GM19438 (cell line): ENCODE results near the gene SMAP1.

Experiments
- ATAC-seq: cut with Tn5 transposase; IDR thresholded peaks from one replicate; pipeline ENCODE4 v1.9.1; 2021; ENCODE audit warnings: low read depth; ENCODE audit not compliant: unreplicated experiment

SMAP1 gene

DNA sequence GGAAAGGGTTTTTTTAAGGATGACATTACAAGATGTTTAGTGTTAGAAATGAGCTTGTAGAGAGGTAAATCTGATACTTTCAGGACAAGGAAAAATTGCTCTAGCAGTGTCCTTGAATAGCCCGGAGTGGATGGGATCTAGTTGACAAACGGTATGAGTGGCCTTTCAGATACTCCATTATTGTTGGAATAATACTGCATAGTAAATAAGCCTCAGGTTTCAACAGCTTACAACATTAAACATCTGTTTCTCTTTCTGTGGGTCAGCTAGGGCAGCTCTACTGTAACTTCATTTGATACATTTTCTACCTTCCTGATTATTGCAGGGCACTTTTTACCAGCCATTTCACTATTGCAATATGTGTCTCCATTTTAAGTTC is 171.2 kb downstream of the SMAP1 start:
- no peak for ATAC-seq

DNA sequence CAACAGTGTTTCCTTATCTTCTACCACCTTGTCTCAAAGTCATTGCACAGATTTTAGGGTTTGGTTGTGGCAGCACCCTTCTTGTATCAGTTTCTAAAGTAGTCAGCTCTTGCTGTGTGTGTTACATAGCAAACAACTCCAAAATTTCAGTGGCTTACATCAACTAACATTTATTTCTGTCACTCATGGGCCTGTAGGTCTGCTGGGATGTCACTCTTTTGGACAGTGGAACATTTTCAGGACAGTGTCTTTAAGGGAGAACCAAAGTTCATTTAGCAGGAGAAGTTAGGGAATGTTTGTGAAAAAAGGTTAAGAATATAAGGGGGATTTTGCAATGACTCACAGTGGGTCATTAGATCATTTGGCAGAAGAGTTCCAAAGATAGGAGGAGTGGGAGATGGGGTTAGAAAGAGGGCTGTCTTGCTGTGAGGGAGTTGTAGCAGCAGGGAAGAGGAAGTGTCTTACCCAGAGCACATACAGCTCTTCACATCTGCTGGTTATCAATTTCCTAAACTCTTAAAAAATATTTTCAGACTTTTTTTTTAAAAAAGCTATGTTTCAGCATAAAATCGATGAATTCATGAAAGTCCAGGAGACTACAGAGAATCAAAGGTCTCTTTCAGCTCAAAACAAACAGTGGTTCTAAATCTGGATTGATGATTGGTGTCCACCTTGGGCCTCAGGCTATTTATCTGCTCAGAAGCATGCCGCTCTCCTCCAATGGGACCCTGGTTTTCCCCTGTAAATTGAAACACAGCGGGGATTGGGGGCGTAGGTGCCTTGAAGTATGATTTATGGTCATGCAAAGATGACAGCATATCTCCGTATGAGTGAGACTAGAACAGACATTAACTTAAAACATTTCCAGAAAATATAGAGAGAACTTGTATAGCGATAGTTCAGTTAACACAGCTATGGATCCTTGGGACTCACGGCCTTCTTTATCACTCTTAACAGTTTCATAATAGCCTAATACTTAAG is 171.9 kb downstream of the SMAP1 start:
- no peak for ATAC-seq

DNA sequence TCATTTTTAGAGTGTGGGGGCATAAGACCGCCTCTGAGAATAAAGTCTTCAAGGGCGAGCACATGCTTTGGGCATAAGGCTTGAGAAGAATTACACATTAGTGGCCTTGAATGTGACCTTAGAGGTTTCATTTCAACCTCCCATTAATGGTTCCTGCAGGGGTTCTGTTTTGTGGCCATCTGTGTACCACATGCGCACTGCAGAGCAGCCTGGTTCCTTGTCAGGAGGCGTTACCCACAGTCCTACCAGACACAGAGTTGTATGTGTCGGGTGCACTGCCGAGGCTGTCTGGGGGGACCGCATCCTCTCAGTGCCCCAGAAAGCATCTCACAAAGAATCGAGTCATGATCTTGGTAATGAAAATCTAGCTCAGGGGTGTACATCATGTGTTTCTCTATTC is 173.4 kb downstream of the SMAP1 start:
- ATAC-seq = no peak

DNA sequence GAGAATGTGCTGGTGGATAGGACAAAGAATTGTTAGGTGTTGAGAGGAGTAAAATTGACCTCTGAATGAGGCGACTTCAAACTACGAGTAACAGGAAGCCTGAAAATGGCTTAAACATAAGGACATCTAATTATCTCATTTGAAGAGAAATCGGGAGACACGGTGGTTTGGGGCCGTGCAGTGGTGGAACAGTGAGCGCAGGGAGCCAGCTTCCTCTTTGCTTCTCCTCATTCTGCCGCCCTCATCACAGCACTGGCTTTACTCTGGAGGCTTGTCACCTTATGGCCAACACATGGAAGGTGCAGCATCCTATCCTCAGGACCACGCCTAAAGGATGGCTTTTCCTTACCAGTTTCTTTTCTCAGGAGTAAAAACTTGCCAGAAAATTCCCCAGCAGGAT is 174.9 kb downstream of the SMAP1 start:
- ATAC-seq = no peak

DNA sequence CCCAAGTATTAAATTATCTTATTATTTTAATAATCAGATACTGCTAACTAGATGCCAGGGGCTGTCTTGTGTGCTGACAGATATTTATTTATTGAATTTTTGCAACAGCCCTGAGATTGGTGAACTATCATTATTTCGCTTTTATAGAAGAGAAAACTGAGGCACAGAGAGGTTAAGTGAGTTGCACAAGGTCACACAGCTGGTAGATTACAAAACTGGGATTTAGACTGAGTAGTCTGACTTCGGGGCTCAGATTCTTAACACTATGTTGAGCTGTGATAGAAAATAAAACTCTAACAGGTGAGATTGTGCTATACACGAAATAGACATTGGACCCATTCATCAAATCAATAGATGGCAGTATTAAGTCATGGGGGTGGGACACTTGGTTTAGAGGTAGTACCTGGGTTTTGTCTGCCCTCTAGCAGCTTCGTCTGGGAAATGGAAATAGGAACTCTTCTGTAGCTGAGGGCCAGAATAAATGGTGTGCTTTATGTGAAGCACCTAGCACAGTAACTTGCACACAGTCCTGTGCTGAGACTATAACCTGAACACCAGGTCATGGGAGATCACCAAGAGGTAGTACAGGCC is 175.7 kb downstream of the SMAP1 start:
- no peak for ATAC-seq

DNA sequence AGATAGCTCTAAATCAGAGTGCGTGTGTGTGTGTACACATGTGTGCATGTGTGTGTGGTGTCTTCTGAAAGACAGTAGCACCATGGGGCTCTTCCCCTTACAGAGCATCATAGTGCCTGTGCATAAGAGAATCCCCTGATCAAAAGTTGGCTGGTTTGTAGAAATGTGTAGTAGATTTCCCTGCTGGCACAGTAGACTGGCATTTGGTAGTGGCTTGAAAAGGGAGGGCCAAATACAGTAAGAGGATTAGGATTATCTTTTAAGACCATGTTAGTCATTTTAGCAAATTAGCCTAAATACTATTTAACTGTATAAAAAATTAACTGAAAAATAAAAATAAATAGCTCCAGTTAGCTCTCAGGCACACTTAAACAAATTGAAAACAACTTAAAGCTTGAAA is 176.6 kb downstream of the SMAP1 start:
- ATAC-seq = no peak

DNA sequence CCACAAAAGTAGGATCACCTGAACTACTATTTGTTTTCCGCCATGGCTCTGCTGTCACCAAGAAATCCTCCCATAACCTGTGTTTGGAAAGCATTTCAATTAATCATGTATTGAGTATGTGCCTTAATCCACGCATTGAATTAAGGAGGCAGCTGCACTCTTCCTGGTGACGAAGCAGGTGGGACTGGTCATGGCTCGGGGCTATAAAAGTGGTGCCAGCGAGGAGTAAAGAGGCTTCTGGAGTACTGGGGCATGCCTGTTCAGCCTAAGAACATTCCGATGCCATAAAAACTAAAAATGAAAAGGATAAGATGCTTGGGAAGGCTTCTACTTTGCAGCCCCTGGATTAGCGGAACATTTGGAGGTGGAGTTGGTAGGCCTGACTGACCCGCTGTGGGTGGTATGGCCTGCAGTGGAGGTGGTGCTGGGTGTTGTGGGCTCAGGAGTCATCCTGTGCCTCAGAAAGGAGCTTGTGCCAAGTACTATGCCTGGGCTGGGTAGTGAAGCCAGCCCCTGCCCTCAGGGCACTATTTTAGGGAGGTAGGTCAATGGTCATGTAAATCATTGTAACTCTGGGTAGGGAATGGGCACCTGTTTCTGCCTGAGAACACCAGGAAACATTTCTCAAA is 178.6 kb downstream of the SMAP1 start:
- no peak for ATAC-seq

DNA sequence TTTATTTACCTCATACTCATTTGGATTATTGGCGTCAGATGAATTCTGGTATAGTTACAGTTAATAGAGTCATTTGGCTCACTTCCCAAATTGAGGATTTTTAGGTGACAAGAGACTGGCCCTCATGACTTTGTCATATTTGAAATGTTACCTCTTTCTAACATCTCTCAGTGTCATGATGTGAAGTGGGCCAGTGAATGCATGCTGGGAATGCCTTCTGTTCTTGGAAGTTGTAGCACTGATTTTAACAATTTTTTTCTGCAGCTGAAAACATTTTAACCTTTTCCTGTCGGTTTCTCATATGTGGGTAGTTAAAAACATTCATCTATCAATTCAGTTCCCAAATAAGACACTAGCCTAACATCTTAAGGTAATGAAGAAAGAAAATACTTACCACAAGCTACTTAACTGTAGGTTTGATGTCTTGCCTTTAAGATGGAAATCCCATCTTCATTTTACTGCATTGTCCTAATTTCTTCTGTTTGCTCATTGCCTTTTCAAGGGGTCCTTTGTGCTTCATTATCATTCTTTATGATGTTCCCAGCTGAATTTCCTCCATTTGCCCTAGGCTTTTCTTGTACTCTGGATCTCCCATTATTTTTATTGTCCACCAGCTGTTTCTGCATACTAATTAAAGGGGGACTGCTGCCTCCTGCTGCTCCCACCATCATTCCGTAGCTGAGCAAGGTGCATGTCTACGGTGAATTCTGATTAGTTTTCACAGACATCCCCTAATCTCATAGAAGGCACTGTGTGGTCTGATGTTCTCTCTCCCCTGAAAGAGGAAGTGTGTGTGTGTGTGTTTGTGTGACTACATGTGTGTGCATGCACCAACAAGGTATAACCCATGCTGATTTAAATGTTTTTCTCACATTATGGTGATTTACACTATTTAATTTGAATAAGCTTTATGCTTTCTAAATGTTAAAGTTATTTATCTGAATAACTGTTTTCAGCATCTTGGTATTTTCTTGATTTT is 179.7 kb downstream of the SMAP1 start:
- no peak for ATAC-seq

DNA sequence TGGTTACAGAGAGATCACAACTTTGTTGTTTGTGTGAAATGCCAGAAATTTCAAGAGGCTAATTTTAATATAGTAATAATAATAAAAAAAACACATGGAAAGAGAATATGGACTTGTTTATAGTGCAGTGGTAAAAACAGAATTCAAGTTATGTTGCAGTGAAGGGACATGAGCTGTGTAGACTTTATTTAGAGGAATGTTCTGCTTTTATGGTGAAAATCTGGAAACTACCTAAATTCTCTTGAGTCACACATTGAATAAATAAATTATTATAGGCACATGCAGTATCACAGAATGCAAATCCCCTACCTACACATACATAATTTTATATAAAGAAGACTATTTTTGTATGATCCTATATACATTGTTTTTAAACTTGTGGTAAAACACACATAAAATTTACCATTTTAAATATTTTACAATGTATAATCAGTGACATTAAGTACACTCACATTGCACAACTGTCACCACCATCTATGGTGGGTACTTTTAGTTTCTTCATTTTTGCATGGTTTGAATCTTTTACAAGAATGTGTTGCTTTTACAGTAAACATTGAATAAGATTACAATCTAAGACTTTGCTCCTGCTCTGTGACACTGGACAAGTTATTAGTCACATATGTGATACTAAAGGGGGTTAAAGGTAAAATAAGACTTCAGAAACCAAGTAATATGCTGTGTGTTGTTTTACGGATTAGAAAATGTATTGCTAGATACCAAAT is 181.8 kb downstream of the SMAP1 start:
- no peak for ATAC-seq

DNA sequence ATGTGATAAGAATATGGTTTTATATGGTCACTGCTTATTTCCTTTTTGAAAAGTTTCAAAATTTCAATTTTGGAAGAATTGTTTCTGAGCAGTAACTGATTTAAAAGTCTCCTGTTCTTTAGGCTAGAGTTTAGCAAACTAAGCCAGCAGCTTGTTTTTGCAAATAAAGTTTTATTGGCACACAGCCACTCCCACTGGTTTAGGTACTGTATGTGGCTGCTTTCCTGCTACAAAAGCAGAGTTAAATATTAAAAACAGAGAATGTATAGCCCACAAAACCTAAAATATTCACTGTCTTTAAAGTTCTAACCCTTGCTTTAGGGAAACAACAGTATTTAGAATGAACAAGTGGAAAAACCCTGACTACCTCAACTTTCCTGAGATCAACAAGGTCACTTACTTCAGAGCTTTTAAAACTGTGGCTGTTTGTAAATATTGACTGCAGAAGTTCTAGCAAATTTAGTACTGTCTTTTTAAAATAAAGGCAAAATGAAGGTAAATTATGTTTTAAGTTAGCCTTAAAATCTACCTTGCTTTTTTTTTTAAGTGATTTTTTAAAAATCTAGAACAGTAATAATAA is 185.1 kb downstream of the SMAP1 start:
- no peak for ATAC-seq

DNA sequence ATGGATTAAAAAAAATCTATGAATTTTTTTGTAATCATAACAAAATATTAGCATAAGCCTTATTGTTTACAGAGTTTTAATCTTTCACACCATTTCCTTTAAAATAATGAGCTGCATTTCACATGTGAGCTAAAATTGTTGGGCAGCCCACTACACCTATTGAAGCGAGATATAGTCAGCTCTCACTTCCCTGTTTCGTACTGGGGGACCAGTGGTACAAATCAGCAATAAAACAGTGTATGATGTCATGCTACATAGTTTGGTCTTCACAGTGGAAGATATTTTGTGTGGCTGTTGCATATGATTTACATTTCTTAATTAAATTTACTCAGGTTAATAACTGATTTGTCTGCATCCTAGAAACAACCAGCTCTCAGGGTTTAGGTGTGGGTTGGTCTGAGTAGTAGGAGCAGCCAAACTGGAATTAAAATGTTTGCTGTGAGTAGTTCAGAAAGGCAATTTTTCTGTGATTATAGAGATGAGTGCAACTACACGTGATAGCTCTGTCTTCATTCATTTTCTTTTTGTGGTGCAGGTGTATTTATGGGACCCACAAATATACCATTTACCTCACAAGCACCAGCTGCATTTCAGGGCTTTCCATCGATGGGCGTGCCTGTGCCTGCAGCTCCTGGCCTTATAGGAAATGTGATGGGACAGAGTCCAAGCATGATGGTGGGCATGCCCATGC is 189.8 kb downstream of the SMAP1 start:
- peak; percentile 98 for ATAC-seq

DNA sequence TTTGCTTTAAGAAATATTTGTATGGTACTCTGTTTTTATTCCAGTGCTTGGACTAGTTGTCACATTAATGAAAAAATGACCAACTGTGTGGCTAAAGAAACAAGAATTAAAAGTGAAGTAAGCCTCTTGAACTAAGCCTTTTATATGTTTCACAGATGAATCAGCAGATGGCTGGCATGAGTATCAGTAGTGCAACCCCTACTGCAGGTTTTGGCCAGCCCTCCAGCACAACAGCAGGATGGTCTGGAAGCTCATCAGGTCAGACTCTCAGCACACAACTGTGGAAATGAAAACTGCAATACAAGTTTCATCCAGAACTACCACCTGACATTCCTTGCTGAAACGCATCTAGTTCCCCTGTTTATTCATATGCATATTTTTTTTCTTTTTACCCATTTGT is 192.4 kb downstream of the SMAP1 start:
- no peak for ATAC-seq

DNA sequence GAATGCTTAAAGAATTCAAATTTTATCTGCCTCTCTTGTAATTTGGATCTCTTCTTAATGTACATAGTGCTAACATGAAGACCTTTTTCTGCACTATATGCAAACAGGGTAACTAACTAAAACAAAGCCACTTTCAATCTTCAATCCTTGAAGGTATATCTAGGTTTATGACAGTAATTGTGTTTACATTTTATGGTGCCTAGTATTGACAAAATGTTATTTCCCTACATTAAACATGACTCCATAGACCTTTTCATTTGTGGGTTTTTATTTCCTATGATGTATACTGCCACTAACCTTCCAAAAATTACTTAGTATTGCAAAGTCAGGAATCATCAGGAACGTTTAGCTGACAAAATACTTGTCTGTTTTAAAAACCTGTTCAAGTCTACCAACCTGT is 193.2 kb downstream of the SMAP1 start:
- no peak for ATAC-seq

DNA sequence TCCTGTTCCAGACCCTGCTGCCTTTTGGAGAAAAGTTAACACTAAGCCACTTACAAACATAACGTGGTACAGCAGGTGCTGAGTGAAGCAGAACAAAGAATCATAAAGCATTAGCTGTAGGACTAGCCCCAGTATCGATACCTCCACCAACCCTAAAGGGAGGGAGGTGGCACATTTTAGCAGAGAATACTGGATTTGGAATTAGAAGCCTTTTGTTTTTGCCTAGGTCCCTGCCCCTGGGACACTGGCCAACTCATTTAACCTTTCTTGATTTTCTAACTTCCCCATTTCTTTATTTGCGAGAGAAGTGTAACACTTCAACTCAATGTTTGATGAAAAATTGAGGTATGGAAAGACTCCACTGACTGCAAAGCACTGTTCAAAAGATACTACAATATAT is 195.7 kb downstream of the SMAP1 start:
- no peak for ATAC-seq

DNA sequence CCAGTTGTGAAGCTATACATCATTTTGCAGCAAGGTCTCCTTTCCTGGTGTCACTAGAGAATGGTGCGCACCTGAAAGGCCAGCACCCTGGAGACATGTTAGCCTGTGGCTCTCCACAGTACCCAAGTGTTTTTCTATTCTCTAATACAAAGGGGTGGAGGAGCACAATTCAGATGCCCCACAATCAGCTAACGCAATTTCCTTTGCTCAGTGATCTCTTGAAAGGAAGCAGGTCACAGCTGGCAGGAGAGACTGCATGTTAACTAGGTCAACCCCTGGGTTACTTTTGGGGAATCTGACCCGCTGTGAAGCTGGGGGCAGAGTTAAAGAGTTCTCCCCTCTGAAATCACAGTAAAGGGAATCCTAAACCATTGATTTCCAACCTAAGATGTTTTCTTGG is 196.7 kb downstream of the SMAP1 start:
- ATAC-seq = no peak

DNA sequence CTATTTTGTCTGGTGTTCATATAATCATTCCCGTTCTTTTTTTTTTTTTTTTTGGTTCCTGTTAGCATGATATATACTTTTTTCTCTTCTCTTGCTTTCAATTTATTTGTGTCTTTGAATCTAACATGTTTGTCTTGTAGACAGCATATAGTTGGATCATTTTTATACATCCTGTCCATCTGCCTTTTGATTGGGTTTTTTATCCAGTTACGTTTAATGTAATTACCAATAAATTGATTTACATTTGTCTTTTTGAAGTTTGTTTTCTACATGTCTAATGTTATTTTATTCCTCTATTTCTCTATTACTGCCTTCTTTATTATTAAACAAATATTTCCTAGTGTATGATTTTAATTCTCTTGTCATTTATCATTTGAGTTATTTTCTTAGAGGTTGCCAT is 204.8 kb downstream of the SMAP1 start:
- no peak for ATAC-seq

DNA sequence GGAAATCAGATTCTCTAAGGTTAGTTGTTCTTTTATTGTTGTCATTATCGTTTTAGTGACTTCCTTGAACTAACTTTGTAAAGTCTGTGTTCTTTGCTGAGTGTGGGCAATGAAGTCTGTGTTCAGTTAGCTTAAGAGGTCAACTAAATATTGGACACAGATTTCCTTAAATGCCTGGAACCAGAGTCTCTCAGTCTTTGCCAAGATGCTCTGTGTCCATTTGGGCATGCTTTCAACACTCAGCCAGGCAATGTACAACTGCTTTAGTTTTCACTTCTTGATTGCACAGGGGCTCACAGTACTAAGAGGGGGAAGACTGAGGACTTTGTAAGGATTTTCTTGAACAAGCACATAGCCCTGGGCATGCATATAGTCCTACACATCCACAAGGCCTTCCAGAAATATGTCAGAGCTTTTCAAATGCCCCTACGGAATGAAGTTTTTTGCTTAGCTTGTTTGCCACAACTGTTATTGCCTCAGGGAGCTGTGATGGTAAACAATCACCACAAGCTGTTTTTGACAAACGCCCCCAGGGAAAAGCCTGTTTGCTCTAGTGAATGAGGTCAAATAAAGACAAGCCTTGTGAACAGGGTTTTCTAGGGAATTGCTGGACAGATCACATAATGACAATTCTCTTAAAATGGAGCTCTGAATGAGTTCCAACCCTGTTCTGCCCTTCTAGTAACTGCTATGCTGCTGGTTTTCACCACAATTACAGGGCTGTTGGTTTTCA is 206.7 kb downstream of the SMAP1 start:
- ATAC-seq = no peak

DNA sequence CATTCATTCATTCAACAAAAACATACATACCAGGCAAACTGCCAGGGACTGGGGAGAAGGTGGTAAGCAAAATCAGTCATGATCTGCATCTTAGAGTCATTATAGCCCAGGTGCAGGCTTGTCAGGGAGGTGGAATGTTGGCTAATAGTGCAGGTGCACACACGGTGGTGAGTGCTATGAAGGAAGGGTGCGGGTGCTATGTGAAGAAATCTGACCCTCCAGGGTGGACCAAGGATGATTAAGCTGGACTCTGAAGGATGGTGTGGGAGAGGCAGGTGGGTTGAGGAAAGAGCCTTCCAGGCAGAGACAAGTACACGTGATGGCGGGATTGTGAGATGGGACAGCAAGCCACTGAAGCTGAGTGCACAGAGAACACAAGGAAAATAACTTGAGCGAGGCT is 211.8 kb downstream of the SMAP1 start:
- no peak for ATAC-seq
